Measurements from ENCODE around the gene GP2. TPM values are rescaled to one million over a fixed set of nuclear protein-coding genes. Genes with fewer than 3 reads are reported as not detected.

Gene GP2
- total and polyA plus RNA-seq, 2 donors (not counting 3 experiments of a cell fraction or from before 2014, with no cell fraction given) = not detected

GRCh38 chr16:20331635-20332034, 4.3 kb upstream of the GP2 start:
- BruUV-seq (replicated peaks) = no TSS peak
- no peak overlapping the region for H2AFZ ChIP-seq (ENCODE audit: low read depth, low read length)
- H3K9me3 ChIP-seq (replicated peaks; ENCODE audit: control insufficient read depth, insufficient read depth, low read length) = no peaks in the 10 kb centered on the region
- H3K9me1 ChIP-seq (replicated peaks; ENCODE audit: control insufficient read depth, extremely low read depth, insufficient read depth, low read length) = no peaks in the 10 kb centered on the region
- H3K27me3 ChIP-seq (ENCODE audit: control insufficient read depth in 2 of 2, insufficient read depth in 2 of 2, low read length in 2 of 2) = no peaks in the 10 kb centered on the region
- H3K4me2 ChIP-seq (ENCODE audit: insufficient read depth, low read length) = no peak overlapping the region
- H4K20me1 ChIP-seq (replicated peaks; ENCODE audit: control insufficient read depth, extremely low read depth, insufficient read depth, low read length) = no peaks in the 10 kb centered on the region
- H3K79me2 ChIP-seq (ENCODE audit: control insufficient read depth, insufficient read depth, low read length) = no peaks in the 10 kb centered on the region
- dilution Hi-C loops (cut with MboI; ENCODE audit: extremely low pct_ligation_motif_present, low sequenced_read_pairs) (no loop called here), intact Hi-C loops (cut with micrococcal nuclease) (no loop called here)
- TF ChIP-seq EZH2 (IDR thresholded peaks at IDR 0.05; ENCODE audit: borderline replicate concordance, low read depth, low read length, severe bottlenecking) (no peak), POLR2A (IDR thresholded peaks at IDR 0.05; ENCODE audit: low read depth, low read length) (no peak)
- no peak overlapping the region for H3K27ac ChIP-seq (ENCODE audit: insufficient read depth, low read depth, low read length)
- no peak overlapping the region for H3K4me3 ChIP-seq (replicated peaks in 1 of 3; ENCODE audit: insufficient read depth in 1 of 3, low read depth in 1 of 3, low read length in 3 of 3)
- no peak for DNase-seq (ENCODE audit: low read depth, low spot score)
- ChIA-PET CTCF (no interaction called here), POLR2A (no interaction called here)
- H3K4me1 ChIP-seq (ENCODE audit: control insufficient read depth, extremely low read depth, insufficient read depth, low read length) = no peaks in the 10 kb centered on the region
- no peak for FAIRE-seq
- H3K36me3 ChIP-seq (ENCODE audit: control insufficient read depth in 2 of 2, extremely low read depth in 1 of 2, insufficient read depth in 2 of 2, low read length in 2 of 2) = no peaks in the 10 kb centered on the region
- no peak overlapping the region for H3K9ac ChIP-seq (replicated peaks; ENCODE audit: extremely low read depth, insufficient read depth, low read length)

GRCh38 chr16:20329392-20330138, 2.3 kb upstream of the GP2 start:
- no peak overlapping the region for H3K9ac ChIP-seq (replicated peaks; ENCODE audit: extremely low read depth, insufficient read depth, low read length)

More at GRCh38 chr16:20329392-20330138, 2.3 kb upstream of the GP2 start:
- no peaks in the 10 kb centered on the region for H3K79me2 ChIP-seq (ENCODE audit: control insufficient read depth, insufficient read depth, low read length)
- intact Hi-C loops (cut with micrococcal nuclease) = no loop called here
- H4K20me1 ChIP-seq (replicated peaks; ENCODE audit: control insufficient read depth, extremely low read depth, insufficient read depth, low read length) = no peaks in the 10 kb centered on the region
- no peaks in the 10 kb centered on the region for H3K36me3 ChIP-seq (ENCODE audit: control insufficient read depth in 2 of 2, extremely low read depth in 1 of 2, insufficient read depth in 2 of 2, low read length in 2 of 2)
- no peak overlapping the region for H2AFZ ChIP-seq (ENCODE audit: low read depth, low read length)
- H3K9me1 ChIP-seq (replicated peaks; ENCODE audit: control insufficient read depth, extremely low read depth, insufficient read depth, low read length) = no peaks in the 10 kb centered on the region
- CTCF ChIA-PET = no interaction called here
- POLR2A ChIA-PET = no interaction called here
- dilution Hi-C loops (cut with MboI; ENCODE audit: extremely low pct_ligation_motif_present, low sequenced_read_pairs) = no loop called here
- no peaks in the 10 kb centered on the region for H3K9me3 ChIP-seq (replicated peaks; ENCODE audit: control insufficient read depth, insufficient read depth, low read length)
- TF ChIP-seq JUN (IDR thresholded peaks at IDR 0.05; ENCODE audit: borderline replicate concordance, insufficient read depth, insufficient read length, low read depth) (no peak), FOS (IDR thresholded peaks at IDR 0.05; ENCODE audit: borderline replicate concordance, insufficient read depth, low read length) (no peak), MYC (IDR thresholded peaks at IDR 0.05; ENCODE audit: low read depth, low read length) (no peak), GATA2 (IDR thresholded peaks at IDR 0.05; ENCODE audit: insufficient read depth, insufficient read length, low read depth, low read length) (no peak), CTCF (IDR thresholded peaks at IDR 0.05; ENCODE audit: extremely low read depth in 1 of 2, insufficient read depth in 1 of 2, low read depth in 1 of 2, low read length in 2 of 2) (no peak), POLR2AphosphoS5 (IDR thresholded peaks at IDR 0.05; ENCODE audit: insufficient read depth, low read depth, low read length) (no peak), EZH2 (IDR thresholded peaks at IDR 0.05; ENCODE audit: borderline replicate concordance, low read depth, low read length, severe bottlenecking) (no peak), MAX (IDR thresholded peaks at IDR 0.05; ENCODE audit: insufficient read depth, insufficient read length) (no peak), POLR2A (IDR thresholded peaks at IDR 0.05; ENCODE audit: low read depth, low read length) (no peak)
- H3K4me2 ChIP-seq (ENCODE audit: insufficient read depth, low read length) = no peak overlapping the region
- no peaks in the 10 kb centered on the region for H3K27me3 ChIP-seq (ENCODE audit: control insufficient read depth in 2 of 2, insufficient read depth in 2 of 2, low read length in 2 of 2)
- DNase-seq (ENCODE audit: low read depth, low spot score) (no peak), FAIRE-seq (no peak)
- no peak overlapping the region for H3K4me3 ChIP-seq (replicated peaks in 1 of 3; ENCODE audit: insufficient read depth in 1 of 3, low read depth in 1 of 3, low read length in 3 of 3)
- no TSS peak for BruUV-seq (replicated peaks)
- no peak overlapping the region for H3K27ac ChIP-seq (ENCODE audit: insufficient read depth, low read depth, low read length)
- H3K4me1 ChIP-seq (ENCODE audit: control insufficient read depth, extremely low read depth, insufficient read depth, low read length) = no peaks in the 10 kb centered on the region

Measured in endothelial cell of umbilical vein (primary cell).